NK-92 (cell line): ENCODE measurements around the gene ZNF609.

Experiments
- DNase-seq: peaks from one replicate; lab custom pipeline; 2025; ENCODE audit not compliant: unreplicated experiment; lab: John Stamatoyannopoulos, UW

ZNF609 gene

DNA sequence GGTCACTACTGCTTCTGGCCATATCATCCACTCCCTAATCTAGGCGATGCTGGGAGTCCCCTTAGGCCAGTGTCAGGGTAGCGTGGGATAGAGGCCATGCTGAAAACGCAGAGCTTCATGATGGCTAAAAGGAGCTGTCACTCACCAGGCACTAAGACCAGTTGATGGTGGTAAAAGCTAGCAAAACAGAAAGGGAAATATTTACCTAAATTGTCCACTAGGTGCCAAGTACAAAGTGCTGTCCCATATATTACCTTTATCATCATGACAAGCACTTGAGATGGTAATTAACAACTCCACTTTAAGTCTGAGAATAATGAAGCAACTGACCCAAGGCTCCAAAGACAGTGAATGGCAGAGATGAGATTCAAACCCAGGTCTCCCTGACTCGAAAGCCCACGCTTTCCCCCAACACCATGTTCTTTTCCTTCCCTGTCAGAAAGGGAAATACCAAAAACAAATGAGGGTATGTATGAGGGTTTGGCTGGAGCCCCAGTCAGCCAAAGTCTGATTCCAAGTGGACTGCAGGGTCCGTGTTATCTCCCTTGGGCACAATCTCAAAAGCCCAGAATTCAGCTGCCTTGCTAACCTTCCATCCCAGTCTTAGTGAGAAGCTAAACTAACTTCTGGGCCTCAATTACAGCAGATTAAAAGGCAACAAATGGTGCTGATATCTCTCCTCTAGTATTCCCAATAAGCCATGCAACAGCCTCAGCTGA is 230.4 kb downstream of the ZNF609 start:
- no peak for DNase-seq

DNA sequence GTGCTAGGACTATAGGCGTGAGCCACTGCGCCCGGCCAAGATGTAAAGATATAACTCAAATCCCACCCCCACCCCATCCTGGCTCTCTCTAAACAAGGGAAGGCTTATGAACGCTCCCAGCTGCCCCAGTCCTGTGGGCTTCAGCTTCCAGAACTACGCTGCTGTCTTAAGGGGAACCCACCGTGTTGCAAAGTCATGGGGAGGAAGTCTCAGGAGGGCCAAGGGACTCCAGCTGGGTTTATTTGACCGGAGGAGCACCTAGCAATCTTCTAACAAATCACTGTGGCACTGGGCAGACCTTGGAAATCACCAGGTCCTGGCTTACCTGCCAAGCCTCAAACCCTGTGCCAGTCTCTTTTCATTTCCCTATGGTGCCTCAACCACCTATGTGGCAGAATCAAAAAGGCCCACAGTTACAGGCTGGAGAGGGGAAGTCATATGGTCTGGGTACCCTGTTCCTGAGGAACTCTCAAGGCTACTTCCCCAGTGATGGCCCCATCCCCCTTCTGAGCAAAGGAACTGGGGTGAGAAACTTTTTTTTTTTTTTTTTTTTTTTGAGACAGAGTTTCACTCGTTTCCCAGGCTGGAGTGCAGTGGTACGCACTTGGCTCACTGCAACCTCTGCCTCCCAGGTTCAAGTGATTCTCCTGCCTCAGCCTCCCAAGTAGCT is 231.7 kb downstream of the ZNF609 start:
- no peak for DNase-seq

- no peak for DNase-seq
Measured at GRCh38 chr15:64693134-64693533, 232.8 kb downstream of the ZNF609 start.

DNA sequence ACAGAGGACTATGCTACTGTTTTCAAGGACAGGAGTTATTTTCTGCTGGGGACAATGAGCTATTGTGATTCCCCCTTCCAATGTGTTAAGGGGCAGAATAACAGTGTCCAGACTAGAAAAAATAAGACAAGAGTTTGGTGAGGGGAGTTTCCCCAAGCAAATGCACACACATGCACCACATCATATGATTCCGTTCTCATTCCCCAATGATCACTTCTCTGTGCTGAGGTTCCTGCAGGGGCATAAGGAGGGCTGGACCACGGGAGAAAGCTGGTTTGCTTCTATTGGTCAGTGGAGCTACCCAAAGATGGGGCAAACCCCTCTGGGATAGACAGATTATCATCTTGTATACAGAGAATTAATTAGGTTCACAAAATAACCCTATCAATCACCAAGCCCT is 234.4 kb downstream of the ZNF609 start:
- DNase-seq: no peak

GRCh38 chr15:64695561-64695992 is 235.2 kb downstream of the ZNF609 start:
- no peak for DNase-seq

- no peak for DNase-seq
Measured at GRCh38 chr15:64696481-64696880, 236.1 kb downstream of the ZNF609 start.

GRCh38 chr15:64697911-64698369 is 237.6 kb downstream of the ZNF609 start:
- DNase-seq: no peak

GRCh38 chr15:64698823-64699222 is 238.4 kb downstream of the ZNF609 start:
- DNase-seq: no peak

DNA sequence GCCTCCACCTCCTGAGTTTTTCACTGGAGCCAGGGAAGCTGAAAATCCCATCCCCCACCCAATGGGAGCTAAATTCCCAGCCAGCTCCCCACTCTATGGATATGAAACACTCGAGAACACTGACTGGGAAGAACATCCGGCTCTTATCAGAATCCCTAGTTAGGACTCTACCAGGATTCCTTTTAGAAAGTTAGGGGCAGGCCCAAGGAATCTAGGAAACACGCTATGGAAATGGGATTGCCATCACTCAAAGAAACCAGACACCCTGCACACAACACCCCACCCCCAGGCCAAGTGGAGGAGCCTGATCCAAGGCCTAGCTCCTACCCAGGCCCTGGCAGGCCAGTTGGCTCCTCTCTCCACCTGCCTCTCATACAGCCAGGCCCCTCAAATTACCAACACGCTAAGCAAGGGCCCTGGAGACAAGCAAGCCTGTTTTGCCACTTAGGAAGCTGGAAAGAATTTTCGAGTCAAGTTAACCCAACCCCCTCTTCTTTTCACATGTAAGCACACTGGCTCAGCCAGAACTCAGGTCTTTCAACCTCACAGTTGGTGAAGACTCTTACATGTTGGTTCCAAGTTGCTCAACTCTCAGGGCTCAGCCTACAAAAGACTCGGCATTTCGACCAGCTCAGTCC is 239.5 kb downstream of the ZNF609 start:
- no peak for DNase-seq

- no peak for DNase-seq
Measured at GRCh38 chr15:64701051-64701450, 240.7 kb downstream of the ZNF609 start.

DNA sequence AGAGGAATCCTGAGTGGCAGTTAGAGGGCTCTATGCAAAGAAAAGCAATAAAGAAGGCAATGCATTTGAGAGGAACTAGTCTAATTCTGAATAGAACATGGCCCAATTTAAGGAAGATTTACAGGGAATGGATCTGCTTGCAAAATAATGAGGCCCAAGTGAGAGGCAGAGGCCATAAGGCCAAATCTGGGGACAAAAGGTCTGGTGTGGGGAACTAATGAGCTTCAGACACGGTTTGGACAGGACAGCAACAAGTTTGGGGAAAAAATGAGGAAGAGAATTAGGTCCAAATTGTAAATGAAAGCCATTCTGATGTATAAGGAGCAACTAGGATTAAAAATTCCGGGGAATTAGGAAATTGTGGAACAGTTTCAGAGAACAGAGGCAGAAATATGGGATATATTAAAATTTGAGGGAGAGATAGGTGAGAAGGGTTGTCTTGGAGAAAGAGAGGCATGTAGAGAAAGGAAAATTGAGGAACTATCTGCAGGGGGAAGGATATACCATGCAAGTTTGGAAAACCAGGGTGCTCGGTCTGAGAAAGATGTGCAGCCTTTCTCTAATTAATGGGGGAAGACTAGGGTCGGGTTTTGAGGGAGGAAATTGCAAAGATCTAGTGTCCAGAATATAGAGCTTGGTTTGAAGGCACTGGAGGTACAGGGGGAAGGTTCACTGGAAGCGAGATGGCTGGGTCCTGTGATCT is 241.3 kb downstream of the ZNF609 start:
- no peak for DNase-seq

DNA sequence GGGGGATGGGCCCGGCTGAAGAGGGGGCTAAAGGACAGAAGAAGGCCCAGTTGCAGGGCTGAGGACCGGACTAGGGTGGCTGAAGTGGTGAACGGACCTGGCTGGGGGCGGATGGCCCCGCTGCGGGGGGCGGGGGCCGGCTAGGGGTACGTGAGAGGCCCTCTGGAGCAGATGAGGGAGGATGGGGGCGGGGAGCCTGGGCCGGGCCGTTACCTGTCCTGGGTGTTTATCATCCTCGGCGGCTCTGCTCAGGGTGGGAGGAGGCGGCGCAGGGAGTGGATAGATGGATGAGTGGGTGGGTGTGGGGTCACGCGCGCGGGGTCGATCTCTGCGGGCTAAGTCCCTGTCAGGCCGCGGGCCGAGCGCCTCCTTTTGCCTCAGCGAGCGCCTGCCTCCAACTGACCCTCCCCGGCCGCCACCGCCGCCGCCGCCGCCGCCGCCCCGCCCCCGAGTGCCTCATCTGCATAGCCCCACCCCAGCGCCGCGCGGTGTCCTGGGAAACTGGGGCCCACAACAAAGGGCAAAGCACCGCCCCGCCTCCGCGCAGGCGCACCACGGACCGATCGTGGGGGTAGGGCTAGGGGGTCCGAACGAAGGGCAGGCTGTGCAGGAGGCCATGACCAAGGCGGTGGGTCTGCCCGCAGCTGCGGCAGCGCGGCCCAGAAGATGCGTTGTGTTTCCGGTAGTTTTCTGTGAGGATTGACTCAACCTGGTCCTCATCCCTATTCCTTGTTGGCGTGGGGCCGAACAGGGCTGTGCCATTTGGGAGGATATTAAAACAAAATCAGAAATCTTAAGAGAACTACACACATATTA is 242.6 kb downstream of the ZNF609 start:
- peak; percentile 57 for DNase-seq

GRCh38 chr15:64703632-64703959 is 243.2 kb downstream of the ZNF609 start:
- DNase-seq: no peak

- no peak for DNase-seq
Measured at GRCh38 chr15:64705006-64705405, 244.6 kb downstream of the ZNF609 start.

GRCh38 chr15:64706011-64706911 is 245.9 kb downstream of the ZNF609 start:
- no peak for DNase-seq

DNA sequence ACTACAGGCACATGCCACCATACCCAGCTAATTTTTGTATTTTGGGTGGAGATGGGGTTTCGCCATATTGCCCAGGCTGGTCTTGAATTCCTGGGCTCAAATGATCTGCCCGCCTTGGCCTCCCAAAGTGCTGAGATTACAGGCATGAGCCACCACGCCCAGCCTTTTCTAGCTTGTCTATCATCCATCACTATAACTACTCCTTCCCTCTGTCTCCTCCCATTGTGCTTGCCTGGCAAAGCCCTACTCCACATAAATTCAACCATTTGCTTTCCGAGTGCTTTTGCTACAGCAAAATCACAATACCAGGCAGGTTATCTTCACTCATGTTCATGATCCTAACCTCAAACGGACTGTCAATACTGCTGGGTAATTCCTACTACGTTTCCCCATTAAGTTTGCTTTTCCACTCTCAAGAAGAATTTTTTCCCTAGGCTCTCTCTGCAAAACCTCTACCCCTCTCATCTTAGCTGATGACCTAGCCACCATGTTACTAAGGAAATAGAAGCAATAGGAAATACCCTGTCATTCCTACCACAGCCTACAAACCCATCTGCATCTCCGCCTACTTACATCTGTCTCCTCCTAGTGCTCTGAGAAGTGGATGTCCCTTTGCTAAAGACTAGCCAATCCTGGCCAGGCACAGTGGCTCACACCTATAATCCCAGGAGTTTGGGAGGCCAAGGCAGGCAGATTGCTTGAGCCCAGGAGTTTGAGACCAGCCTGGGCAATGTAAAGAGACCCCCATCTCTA is 250.5 kb downstream of the ZNF609 start:
- DNase-seq: no peak

DNA sequence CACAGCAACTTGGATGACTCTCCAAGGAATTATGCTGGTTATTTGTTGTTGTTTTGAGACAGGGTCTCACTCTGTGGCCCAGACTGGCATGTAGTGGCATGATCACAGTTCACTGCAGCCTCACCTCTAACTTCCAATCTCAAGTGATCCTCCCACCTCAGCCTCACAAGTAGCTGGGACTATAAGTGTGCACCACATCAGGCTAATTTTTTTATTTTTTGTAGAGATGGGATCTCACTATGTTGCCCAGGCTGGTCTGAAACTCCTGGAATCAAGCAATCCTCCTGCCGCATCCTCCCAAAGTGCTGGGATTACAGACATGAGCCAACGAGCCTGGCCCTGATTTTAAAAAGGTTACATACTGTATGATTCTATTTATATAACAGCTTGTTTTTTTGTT is 252.0 kb downstream of the ZNF609 start:
- DNase-seq: no peak

DNA sequence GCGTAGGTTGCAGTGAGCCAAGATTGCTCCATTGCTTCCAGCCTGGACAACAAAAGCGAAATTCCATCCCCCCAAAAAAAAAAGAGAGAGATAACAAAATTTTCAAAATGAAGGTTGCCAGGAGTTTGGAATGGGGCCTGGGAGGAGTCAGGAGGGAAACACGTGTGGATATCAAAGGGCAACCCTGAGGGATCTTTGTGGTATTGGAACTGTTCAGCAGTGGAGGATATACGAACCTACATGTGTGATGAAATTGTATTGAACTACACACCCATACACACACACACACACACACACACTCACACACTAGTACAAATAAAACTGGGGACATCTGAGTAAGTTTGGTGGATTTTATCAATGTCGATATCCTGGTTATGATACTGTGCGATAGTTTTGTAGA is 253.2 kb downstream of the ZNF609 start:
- DNase-seq: no peak

GRCh38 chr15:64716452-64716851 is 256.1 kb downstream of the ZNF609 start:
- DNase-seq: no peak
